Stomach (tissue), 9 donors: ENCODE measurements around the gene KIRREL3. TPM values are rescaled to one million over a fixed set of nuclear protein-coding genes. Genes with fewer than 3 reads are reported as not detected.

ENCODE experiments used
- DNase-seq, 2 donors: peaks; one replicate each; pipeline versions ENCODE4 v3.0.0 to v3.0.0-alpha.2; 2013 to 2019
- H3K27ac ChIP-seq, 5 donors: fragments of 200-600 bp in 4 of 5; sonication (generic) in 4 of 5; one replicate each; pipeline ENCODE4 v1.5.1; 2013 to 2019; ENCODE audit warnings: mild to moderate bottlenecking in 1 of 5, moderate library complexity in 1 of 5
- H3K27me3 ChIP-seq, 3 donors: fragments of 200-600 bp; sonication (generic); one replicate each; pipeline ENCODE4 v1.5.1; 2017 to 2019; ENCODE audit warnings: mixed run types in 1 of 3
- H3K36me3 ChIP-seq, 4 donors: fragments of 200-600 bp; sonication (generic); 1 replicate in 3 of 4; 2 replicates in 1 of 4; pipeline ENCODE4 v1.5.1; 2016 to 2019
- H3K4me1 ChIP-seq, 4 donors: fragments of 200-600 bp; sonication (generic); one replicate each; pipeline ENCODE4 v1.5.1; 2016 to 2019
- H3K4me3 ChIP-seq, 4 donors: fragments of 200-600 bp; sonication (generic) in 3 of 4; one replicate each; pipeline ENCODE4 v1.5.1; 2016 to 2019; ENCODE audit warnings: mild to moderate bottlenecking in 1 of 4
- H3K9me3 ChIP-seq, 4 donors: fragments of 200-600 bp; sonication (generic); one replicate each; pipeline ENCODE4 v1.5.1; 2016 to 2019
- CTCF ChIP-seq, 7 experiments: fragments of 450-650 bp in 4 of 7; fragments of 200-600 bp in 3 of 7; sonication (generic) in 3 of 7; IDR thresholded peaks; one replicate each; pipeline ENCODE4 v1.5.1; 2016 to 2019; ENCODE audit warnings: antibody characterized with exemption in 7 of 7, control low read depth in 2 of 7, mild to moderate bottlenecking in 1 of 7
- EP300 ChIP-seq: sonication (generic); formaldehyde crosslinking; IDR thresholded peaks from one replicate; pipeline ENCODE4 v1.6.1; 2017; ENCODE audit warnings: antibody characterized with exemption
- POLR2A ChIP-seq, 4 donors: fragments of 450-650 bp; IDR thresholded peaks; one replicate each; pipeline ENCODE4 v1.6.1; 2016; ENCODE audit warnings: antibody characterized with exemption in 4 of 4, control low read depth in 2 of 4, mild to moderate bottlenecking in 1 of 4, moderate library complexity in 1 of 4
- POLR2AphosphoS5 ChIP-seq, 3 donors: sonication (generic); formaldehyde crosslinking; IDR thresholded peaks; one replicate each; pipeline ENCODE4 v1.6.1; 2016; ENCODE audit warnings: antibody characterized with exemption in 3 of 3
- WGBS, 5 donors: extraction: QIAGEN DNeasy Blood & Tissue Kit in 3 of 5; methylation state at CpG; one replicate each; pipeline versions ENCODE4 v1.1.5 to v1.1.7; 2013 to 2018; 5-methylcytosine and 5-hydroxymethylcytosine counted together
- intact Hi-C: fragments of 100-400 bp; cut with DNase I; formaldehyde crosslinking; loops from one replicate; pipeline ENCODE4 v1.15.1; 2023; ENCODE audit warnings: low total_unique reads
- polyA plus RNA-seq, 3 donors: library from polyadenylated mRNA; stranded (reverse); fragments of 200-250 nt; gene quantifications; one replicate each; pipeline ENCODE4 v1.2.3, GENCODE V29; 2013
- total RNA-seq, 5 donors: library from RNA; depleted of rRNA; stranded (reverse); fragments of >200 nt; gene quantifications; one replicate each; pipeline versions ENCODE4 v1.1.0 to v1.2.3, GENCODE V29; 2014 to 2016
- donor health status: healthy with polysubstance abuse.
- donor health status: Bipolar disorder and iron deficiency.
- donor health status: healthy.

The KIRREL3 gene
- total and polyA plus RNA-seq, 8 donors, result 0.10 to 1.7 (median 0.38) TPM; not detected in 4

GRCh38 chr11:126990716-126991480, 9.7 kb downstream of the KIRREL3 start:
- no peak for TF ChIP-seq POLR2A (IDR thresholded peaks at IDR 0.05)
- TF ChIP-seq CTCF (IDR thresholded peaks at IDR 0.05), result peak in 1 of 7 experiments; percentile 47
- Histone ChIP-seq H3K27ac (no peak overlapping the region), H3K4me3 (no peak overlapping the region), H3K36me3 (no peaks in the 10 kb centered on the region), H3K4me1 (peaks cover 0 to 8% (median 0%) of the 10 kb centered on the region in 4 donors), H3K27me3 (peaks cover 0 to 45% (median 21%) of the 10 kb centered on the region in 3 donors), H3K9me3 (no peaks in the 10 kb centered on the region)
- intact Hi-C loops, result loop anchor here (5.0 to 10.0 kb wide), 3 partner anchors 279 to 549 kb away; no protein-coding TSS in a partner anchor
- 44 to 56% (median 47%) methylated on average over 11 of the region's 11 CpGs for WGBS, 5 donors
- DNase-seq, result no peak

GRCh38 chr11:126989942-126990715, 10.4 kb downstream of the KIRREL3 start:
- peak in 6 of 7 experiments; percentile 44 to 94 (median 84) for TF ChIP-seq CTCF (IDR thresholded peaks at IDR 0.05)
- no peak for TF ChIP-seq POLR2AphosphoS5 (IDR thresholded peaks at IDR 0.05)
- intact Hi-C loops, result loop anchor here (2.0 to 10.0 kb wide), 4 partner anchors 269 to 548 kb away; no protein-coding TSS in a partner anchor

GRCh38 chr11:126988655-126989054, 11.9 kb downstream of the KIRREL3 start:
- intact Hi-C loops, result loop anchor here (2.0 kb wide), 1 partner anchor 268 kb away; no protein-coding TSS in a partner anchor
- H3K9me3 ChIP-seq, result peaks cover 0 to 2% (median 0%) of the 10 kb centered on the region in 4 donors
- no peak for TF ChIP-seq POLR2AphosphoS5 (IDR thresholded peaks at IDR 0.05)
- H3K36me3 ChIP-seq, result no peaks in the 10 kb centered on the region
- no peak overlapping the region for H3K27ac ChIP-seq
- H3K4me1 ChIP-seq, result peaks cover 0 to 8% (median 0%) of the 10 kb centered on the region in 4 donors
- H3K27me3 ChIP-seq, result peaks cover 0 to 60% (median 21%) of the 10 kb centered on the region in 3 donors
- DNase-seq, result no peak
- 83 to 90% (median 89%) methylated on average over 7 of the region's 7 CpGs for WGBS, 5 donors
- no peak overlapping the region for H3K4me3 ChIP-seq

More at GRCh38 chr11:126989942-126990715, 10.4 kb downstream of the KIRREL3 start:
- WGBS, 5 donors, result 25 to 31% (median 26%) methylated on average over 19 to 22 of the region's 22 CpGs
- H3K4me3 ChIP-seq, result no peak overlapping the region
- no peaks in the 10 kb centered on the region for H3K9me3 ChIP-seq
- H3K4me1 ChIP-seq, result peaks cover 0 to 8% (median 0%) of the 10 kb centered on the region in 4 donors
- DNase-seq, result peak; percentile 72 to 87
- no peak overlapping the region for H3K27ac ChIP-seq
- no peaks in the 10 kb centered on the region for H3K36me3 ChIP-seq
- peaks cover 0 to 50% (median 21%) of the 10 kb centered on the region in 3 donors for H3K27me3 ChIP-seq

- no peak overlapping the region for H3K4me3 ChIP-seq
- H3K9me3 ChIP-seq, result peaks cover 0 to 6% (median 0%) of the 10 kb centered on the region in 4 donors
- no peak for DNase-seq
- H3K4me1 ChIP-seq, result no peaks in the 10 kb centered on the region
- intact Hi-C loops, result no loop called here
- H3K27ac ChIP-seq, result no peak overlapping the region
- WGBS, 5 donors, result 64 to 92% (median 74%) methylated on average over 2 of the region's 2 CpGs
- H3K27me3 ChIP-seq, result peaks cover 0 to 53% (median 0%) of the 10 kb centered on the region in 3 donors
- H3K36me3 ChIP-seq, result no peaks in the 10 kb centered on the region
- TF ChIP-seq CTCF (IDR thresholded peaks at IDR 0.05), result no peak
- TF ChIP-seq EP300, result no peak
- TF ChIP-seq POLR2A (IDR thresholded peaks at IDR 0.05), result no peak
- TF ChIP-seq POLR2AphosphoS5 (IDR thresholded peaks at IDR 0.05), result no peak
Observed at GRCh38 chr11:126981635-126982034, 18.9 kb downstream of the KIRREL3 start.
